ENCODE measurements around the gene AGAP2.

- TF ChIP-seq HNRNPH1 (optimal IDR thresholded peaks at IDR 0.05; ENCODE audit: low read depth, low read length) (no peak), TAF7 (tag; IDR thresholded peaks at IDR 0.05) (no peak), ZBTB40 (IDR thresholded peaks at IDR 0.05) (no peak), ZBTB40 (CRISPR knock-in tag; IDR thresholded peaks at IDR 0.05) (no peak), E4F1 (CRISPR knock-in tag; IDR thresholded peaks at IDR 0.05; ENCODE audit: borderline replicate concordance) (no peak), TAF1 (IDR thresholded peaks at IDR 0.05; ENCODE audit: control insufficient read depth, extremely low read depth, insufficient read depth, low read length, severe bottlenecking) (no peak)
These were observed 31.1 kb upstream of the AGAP2 start for GRCh38 chr12:57769594-57769993.
